Calu3 (cell line): ENCODE data around the gene TMEM134. TPM values are rescaled to one million over a fixed set of nuclear protein-coding genes. Genes with fewer than 3 reads are reported as not detected.
A peak's percentile ranks its signal among the peaks of the same experiment; 100 is the strongest.
"Not testable (repeated sequence)": the region's sequence is repeated elsewhere in the genome, so short reads cannot be mapped to it uniquely, and the experiment has no call there.

Experiments used
- BruUV-seq: library from RNA; stranded (reverse); fragments of 400-500 nt; replicated peaks from 2 replicates; lab custom pipeline; 2021; lab: Mats Ljungman, UMichigan
- CTCF ChIA-PET: fragments of 300-600 bp; sonication (Branson Sonifier 250); formaldehyde crosslinking; loops from one replicate; lab custom pipeline; 2022; ENCODE audit warnings: antibody characterized with exemption; lab: Charles Lee
- DNase-seq: peaks from one replicate; pipeline ENCODE4 v3.0.0; 2022
- H3K27ac Mint-ChIP-seq: one replicate; pipeline ENCODE4 v1.8.0; 2022; ENCODE audit warnings: mixed read lengths; ENCODE audit not compliant: unreplicated experiment
- H3K27me3 Mint-ChIP-seq: one replicate; pipeline ENCODE4 v1.8.0; 2022; ENCODE audit warnings: mixed read lengths; ENCODE audit not compliant: unreplicated experiment
- H3K36me3 Mint-ChIP-seq: one replicate; pipeline ENCODE4 v1.8.0; 2022; ENCODE audit warnings: mild to moderate bottlenecking, moderate library complexity, mixed read lengths; ENCODE audit not compliant: insufficient read depth, unreplicated experiment
- H3K4me1 Mint-ChIP-seq: one replicate; pipeline ENCODE4 v1.8.0; 2022; ENCODE audit warnings: mild to moderate bottlenecking, low read depth, mixed read lengths; ENCODE audit not compliant: unreplicated experiment
- H3K4me3 Mint-ChIP-seq: one replicate; pipeline ENCODE4 v1.8.0; 2022; ENCODE audit warnings: mild to moderate bottlenecking, low read depth, moderate library complexity, mixed read lengths; ENCODE audit not compliant: unreplicated experiment
- H3K9me3 Mint-ChIP-seq: one replicate; pipeline ENCODE4 v1.8.0; 2022; ENCODE audit warnings: low read depth, mixed read lengths; ENCODE audit not compliant: unreplicated experiment
- intact Hi-C: fragments of 100-400 bp; cut with micrococcal nuclease; formaldehyde crosslinking; loops from one replicate; pipeline ENCODE4 v1.10.0; 2022; ENCODE audit not compliant: unreplicated experiment
- total RNA-seq: library from RNA; stranded (reverse); gene quantifications from 2 replicates; pipeline ENCODE4 v1.2.3, GENCODE V29; 2022
- TF ChIP-seq, protein P1 (sequence below): fragments of 200-600 bp; IDR thresholded peaks from one replicate; pipeline ENCODE4 v1.8.0; 2022; ENCODE audit warnings: antibody characterized with exemption; ENCODE audit not compliant: unreplicated experiment

TMEM134 gene
- total RNA-seq, 1 experiment from 2014 or later = 31.9 TPM

DNA sequence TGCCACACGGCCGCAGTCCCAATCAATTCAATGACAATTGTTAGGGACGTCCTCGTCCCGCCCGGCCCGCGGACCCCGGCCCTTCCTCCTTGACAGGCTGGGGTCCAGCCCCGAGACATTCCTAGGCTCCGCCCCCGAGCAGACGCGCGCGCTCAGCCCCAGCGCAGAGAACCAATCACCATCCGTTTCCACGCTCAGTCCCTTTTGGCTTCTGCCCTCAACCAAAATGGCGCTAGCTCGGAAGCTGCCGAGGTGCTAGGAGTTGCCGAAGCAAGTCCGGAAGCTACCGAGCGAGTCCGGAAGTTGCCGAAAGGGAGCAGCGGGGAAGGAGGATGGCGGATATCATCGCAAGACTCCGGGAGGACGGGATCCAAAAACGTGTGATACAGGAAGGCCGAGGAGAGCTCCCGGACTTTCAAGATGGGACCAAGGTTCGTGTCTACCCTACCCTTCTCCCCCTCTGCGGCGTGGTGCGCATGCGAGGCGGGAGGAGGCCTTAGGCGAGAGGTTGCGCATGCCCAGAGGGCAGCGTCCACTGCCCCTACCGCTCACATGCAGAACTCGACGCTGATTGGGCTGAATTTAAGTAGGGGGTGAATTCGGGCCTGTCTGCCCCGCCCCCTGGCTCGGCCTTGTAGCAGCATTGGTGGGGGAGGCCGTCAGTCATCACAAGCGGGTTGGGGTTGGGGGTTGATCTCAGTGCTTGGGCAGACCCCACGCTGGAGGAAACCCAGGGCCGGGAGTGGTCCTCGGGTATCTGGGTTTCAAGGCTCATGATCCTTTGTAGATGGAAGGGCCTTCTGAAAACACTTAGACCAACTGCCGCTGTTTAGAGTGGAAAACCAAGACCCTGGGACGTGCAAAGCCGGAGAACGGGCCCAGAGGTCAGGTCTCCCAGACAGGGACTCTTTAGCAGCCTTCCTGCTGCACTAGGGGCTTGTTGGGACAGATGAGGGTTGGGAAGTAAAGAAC lies 14.1 kb upstream of the TMEM134 start, which contains the start of gene AIP:
Gene AIP (plus strand): TSS at position 200 of the 972 bp plus-strand sequence. CDS start 133 bp downstream, at position 333.
- Mint-ChIP-seq H3K27ac (peak within 1 kb of the TSS; percentile 97), H3K4me1 (peaks cover 26% of the 10 kb centered on the region), H3K4me3 (peak within 1 kb of the TSS; percentile 98), H3K36me3 (peaks cover 34% of the 10 kb centered on the region), H3K27me3 (no peaks in the 10 kb centered on the region), H3K9me3 (no peaks in the 10 kb centered on the region)
- CTCF ChIA-PET = interaction anchor here (0.6 to 1.0 kb wide), 7 partner anchors 12 to 1832 kb away, joined by 3 to 6 read pairs (median 3); partner anchors contain the start of genes GPR152, PITPNM1 and PPP1CA
- intact Hi-C loops = no loop called here
- TF ChIP-seq, protein P1, sequence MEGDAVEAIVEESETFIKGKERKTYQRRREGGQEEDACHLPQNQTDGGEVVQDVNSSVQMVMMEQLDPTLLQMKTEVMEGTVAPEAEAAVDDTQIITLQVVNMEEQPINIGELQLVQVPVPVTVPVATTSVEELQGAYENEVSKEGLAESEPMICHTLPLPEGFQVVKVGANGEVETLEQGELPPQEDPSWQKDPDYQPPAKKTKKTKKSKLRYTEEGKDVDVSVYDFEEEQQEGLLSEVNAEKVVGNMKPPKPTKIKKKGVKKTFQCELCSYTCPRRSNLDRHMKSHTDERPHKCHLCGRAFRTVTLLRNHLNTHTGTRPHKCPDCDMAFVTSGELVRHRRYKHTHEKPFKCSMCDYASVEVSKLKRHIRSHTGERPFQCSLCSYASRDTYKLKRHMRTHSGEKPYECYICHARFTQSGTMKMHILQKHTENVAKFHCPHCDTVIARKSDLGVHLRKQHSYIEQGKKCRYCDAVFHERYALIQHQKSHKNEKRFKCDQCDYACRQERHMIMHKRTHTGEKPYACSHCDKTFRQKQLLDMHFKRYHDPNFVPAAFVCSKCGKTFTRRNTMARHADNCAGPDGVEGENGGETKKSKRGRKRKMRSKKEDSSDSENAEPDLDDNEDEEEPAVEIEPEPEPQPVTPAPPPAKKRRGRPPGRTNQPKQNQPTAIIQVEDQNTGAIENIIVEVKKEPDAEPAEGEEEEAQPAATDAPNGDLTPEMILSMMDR = no peak
- DNase-seq = peak; percentile 97
- TSS peak; percentile 67 for BruUV-seq

DNA sequence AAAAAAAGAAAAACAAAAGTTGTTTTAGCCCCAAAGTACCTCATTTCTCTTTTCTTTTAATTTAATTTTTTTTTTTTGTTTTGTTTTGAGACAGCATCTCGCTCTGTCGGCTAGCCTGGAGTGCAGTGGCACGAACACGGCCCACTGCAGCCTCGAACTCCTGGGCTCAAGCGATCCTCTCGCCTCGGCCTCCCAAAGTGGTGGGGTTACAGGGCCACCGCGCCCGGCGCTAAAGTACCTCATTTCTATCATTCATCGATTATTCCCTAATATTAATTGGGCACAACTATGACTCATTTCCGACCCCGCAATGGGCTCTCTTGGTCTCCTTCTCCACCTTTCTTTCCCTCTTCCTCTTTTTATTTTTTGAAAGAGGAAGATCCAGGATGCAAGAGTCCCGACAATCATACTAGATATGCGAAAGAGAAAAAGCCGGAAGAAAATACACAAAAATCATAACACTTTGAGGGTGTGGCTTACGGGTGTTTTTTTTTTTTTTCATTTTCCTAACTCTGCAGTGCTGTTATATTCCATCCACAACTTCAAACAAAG lies 13.3 kb upstream of the TMEM134 start:
- Mint-ChIP-seq H3K4me3 (peak overlapping the region; percentile 98), H3K27ac (peak overlapping the region; percentile 97), H3K36me3 (peaks cover 28% of the 10 kb centered on the region), H3K4me1 (peaks cover 26% of the 10 kb centered on the region), H3K9me3 (no peaks in the 10 kb centered on the region), H3K27me3 (no peaks in the 10 kb centered on the region)
- TF ChIP-seq, protein P1 = no peak
- CTCF ChIA-PET = interaction anchor here (0.6 to 1.0 kb wide), 8 partner anchors 13 to 1831 kb away, joined by 3 to 6 read pairs (median 3); partner anchors contain the start of genes GPR152, PITPNM1 and PPP1CA
- TSS peak; percentile 64 for BruUV-seq
- intact Hi-C loops = no loop called here
- DNase-seq = no peak

DNA sequence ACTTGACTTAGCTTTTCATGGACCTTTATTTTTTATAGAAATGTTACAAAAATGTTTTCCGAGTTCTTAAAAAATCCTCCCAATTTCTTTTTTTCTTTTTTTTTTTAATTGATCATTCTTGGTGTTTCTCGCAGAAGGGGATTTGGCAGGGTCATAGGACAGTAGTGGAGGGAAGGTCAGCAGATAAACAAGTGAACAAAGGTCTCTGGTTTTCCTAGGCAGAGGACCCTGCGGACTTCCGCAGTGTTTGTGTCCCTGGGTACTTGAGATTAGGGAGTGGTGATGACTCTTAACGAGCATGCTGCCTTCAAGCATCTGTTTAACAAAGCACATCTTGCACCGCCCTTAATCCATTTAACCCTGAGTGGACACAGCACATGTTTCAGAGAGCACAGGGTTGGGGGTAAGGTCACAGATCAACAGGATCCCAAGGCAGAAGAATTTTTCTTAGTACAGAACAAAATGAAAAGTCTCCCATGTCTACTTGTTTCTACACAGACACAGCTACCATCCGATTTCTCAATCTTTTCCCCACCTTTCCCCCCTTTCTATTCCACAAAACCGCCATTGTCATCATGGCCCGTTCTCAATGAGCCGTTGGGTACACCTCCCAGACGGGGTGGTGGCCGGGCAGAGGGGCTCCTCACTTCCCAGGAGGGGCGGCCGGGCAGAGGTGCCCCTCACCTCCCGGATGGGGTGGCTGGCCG lies 8.4 kb upstream of the TMEM134 start:
- H3K36me3 Mint-ChIP-seq, H3K4me3 Mint-ChIP-seq, H3K27ac Mint-ChIP-seq, H3K9me3 Mint-ChIP-seq, CTCF ChIA-PET, H3K4me1 Mint-ChIP-seq, H3K27me3 Mint-ChIP-seq, intact Hi-C loops, DNase-seq, BruUV-seq: not testable (repeated sequence)

DNA sequence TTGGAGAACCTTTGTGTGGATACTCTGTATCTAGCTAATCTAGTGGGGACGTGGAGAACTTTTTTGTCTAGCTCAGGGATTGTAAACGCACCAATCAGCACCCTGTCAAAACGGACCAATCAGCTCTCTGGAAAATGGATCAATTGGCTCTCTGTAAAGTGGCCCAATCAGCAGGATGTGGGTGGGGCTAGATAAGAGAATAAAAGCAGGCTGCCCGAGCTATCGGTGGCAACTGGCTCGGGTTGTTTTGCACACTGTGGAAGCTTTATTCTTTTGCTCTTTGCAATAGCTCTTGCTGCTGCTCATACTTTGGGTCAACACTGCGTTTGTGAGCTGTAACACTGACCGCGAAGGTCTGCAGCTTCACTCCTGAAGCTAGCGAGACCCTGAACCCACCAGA lies 7.6 kb upstream of the TMEM134 start:
- H3K9me3 Mint-ChIP-seq, BruUV-seq, H3K27me3 Mint-ChIP-seq, H3K4me1 Mint-ChIP-seq, H3K36me3 Mint-ChIP-seq, intact Hi-C loops, H3K4me3 Mint-ChIP-seq, H3K27ac Mint-ChIP-seq, DNase-seq: not testable (repeated sequence)
- CTCF ChIA-PET = interaction anchor here (1.3 kb wide), 1 partner anchor 152 kb away, joined by 3 read pairs; no protein-coding TSS in a partner anchor

DNA sequence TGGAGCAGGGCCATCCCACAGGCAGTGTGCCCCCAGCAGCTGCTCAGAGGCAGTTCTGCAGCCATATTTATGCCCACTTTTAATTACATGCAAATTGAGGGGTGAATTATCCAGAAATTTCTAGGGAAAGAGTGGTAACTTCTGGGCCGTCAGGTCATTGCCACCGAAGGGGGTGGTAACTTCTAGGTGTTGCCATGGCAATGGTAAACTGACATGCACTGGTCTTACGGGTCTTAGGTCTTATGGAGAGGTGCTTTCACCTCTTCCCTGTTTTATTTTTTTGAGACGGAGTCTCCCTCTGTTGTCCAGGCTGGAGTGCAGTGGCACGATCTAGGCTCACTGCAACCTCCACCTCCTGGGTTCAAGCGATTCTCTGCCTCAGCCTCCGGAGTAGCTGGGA lies 3.8 kb upstream of the TMEM134 start:
- H3K27me3 Mint-ChIP-seq = peaks cover 10% of the 10 kb centered on the region
- DNase-seq = no peak
- no peak overlapping the region for H3K27ac Mint-ChIP-seq
- H3K4me3 Mint-ChIP-seq = no peak overlapping the region
- H3K4me1 Mint-ChIP-seq = peaks cover 14% of the 10 kb centered on the region
- intact Hi-C loops = no loop called here
- peaks cover 19% of the 10 kb centered on the region for H3K36me3 Mint-ChIP-seq
- TF ChIP-seq, protein P1 = no peak
- BruUV-seq = no TSS peak
- H3K9me3 Mint-ChIP-seq = no peaks in the 10 kb centered on the region
- CTCF ChIA-PET = interaction anchor here (0.6 kb wide), 1 partner anchor 1218 kb away, joined by 4 read pairs; no protein-coding TSS in a partner anchor
